ENCODE results near the gene RAB11FIP3.

RAB11FIP3 gene

DNA sequence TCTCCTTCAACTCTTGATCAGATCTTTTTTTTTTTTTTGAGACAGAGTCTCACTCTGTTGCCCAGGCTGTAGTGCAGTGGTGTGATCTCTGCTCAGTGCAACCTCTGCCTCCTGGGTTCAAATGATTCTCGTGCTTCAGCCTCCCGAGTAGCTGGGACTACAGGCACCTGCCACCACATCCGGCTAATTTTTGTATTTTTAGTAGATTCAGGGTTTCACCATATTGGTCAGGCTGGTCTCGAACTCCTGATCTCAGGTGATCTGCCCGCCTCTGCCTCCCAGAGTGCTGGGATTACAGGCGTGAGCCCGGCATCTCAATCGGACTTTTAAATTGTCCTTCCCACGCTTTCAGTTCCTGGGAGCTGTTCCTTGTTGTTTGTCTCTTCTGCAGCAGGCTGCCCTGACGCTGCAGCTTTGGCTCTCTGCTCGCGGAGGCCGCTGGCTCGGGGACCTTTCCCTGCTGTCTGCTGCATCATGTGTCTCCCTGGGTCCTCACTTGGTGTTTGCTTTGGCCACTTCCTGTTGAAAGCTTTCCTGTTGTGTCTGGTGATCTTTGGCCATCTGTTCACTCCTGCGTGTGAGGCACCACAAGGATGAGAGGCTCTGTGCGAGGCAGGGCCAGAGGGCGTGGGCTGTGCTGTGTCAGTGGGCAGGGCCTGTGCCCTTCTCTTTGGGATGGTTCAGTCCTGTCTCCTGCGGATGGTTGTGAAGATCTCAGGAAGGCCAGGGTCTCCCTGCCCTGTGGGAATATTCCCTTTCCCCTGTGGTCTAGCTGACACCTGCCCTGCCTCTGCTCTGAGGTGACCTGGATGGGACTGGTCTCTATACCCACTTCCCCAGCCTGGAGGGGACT, 83.7 kb downstream of the RAB11FIP3 start:
- DNase-seq (ENCODE audit: insufficient read length, low spot score) (no peak), FAIRE-seq (no peak)

DNA sequence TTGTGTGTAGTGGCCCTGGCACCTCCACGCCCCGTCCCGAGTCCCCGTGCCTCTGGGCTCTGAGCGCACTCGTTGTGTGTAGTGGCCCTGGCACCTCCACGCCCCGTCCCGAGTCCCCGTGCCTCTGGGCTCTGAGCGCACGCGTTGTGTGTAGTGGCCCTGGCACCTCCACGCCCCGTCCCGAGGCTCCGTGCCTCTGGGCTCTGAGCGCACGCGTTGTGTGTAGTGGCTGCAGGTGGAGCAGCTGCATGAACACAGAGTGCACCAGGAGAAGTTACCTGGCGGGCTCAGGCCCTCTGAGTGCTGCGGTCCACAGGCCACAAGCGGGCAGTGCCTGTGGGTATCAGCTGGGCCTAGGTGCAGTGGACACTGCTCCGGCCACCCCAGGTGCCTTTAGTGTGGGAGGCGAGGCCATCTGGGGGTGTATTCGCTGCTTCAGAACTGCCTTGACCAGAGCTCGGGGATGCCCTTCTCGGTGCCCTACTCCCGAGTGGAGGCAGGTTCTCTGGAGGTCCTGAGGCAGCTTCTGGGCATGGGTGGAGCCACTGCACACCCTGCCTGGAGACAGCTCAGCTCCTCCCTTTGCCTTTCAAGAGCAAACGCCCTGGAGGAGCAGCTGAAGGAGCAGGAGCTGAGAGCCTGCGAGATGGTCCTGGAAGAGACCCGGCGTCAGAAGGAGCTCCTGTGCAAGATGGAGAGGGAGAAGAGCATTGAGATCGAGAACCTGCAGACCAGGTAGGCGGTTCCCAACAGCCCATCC, 84.8 kb downstream of the RAB11FIP3 start:
- DNase-seq (ENCODE audit: insufficient read length, low spot score) = no peak
- no peak for FAIRE-seq

DNA sequence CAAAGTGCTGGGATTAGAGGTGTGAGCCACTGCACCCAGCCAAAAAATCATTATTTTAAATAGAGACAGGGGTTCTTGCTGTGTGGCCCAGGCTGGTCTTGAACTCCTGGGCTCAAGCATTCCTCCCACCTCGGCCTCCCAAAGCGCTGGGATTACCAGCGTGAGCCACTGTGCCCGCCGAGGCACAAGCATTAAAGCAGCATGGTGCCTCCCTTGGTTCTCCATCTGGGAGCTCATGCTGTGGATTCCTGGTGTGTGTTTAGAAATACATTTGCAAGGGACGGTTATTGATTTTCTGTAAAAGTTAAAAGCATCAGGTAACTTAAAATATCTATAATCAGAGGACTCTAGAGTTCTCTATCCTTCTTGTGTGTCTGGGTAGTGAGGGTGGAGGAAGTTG, 87.4 kb downstream of the RAB11FIP3 start:
- FAIRE-seq (no peak), DNase-seq (ENCODE audit: insufficient read length, low spot score) (no peak)

DNA sequence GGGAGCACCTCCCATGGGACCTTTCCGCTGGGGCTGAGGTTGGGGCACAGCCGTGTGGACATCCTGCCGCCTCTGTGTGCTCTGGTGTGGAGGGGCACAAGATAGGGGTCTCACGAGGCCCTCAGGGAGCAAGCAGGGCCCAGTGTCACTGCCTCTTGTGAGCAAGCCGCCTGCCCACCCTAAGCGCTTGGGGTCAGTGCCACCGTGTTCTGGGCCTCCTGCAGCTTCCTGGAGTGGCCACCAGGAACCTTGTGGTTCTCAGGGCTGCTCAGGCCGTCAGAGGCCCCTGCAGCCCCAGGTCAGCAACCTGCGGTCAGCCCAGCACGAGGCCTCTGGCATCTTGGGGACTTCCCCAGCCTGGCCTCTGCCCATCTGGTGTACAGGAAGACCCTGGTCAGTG, 88.5 kb downstream of the RAB11FIP3 start:
- no peak for DNase-seq (ENCODE audit: insufficient read length, low spot score)
- FAIRE-seq = no peak

DNA sequence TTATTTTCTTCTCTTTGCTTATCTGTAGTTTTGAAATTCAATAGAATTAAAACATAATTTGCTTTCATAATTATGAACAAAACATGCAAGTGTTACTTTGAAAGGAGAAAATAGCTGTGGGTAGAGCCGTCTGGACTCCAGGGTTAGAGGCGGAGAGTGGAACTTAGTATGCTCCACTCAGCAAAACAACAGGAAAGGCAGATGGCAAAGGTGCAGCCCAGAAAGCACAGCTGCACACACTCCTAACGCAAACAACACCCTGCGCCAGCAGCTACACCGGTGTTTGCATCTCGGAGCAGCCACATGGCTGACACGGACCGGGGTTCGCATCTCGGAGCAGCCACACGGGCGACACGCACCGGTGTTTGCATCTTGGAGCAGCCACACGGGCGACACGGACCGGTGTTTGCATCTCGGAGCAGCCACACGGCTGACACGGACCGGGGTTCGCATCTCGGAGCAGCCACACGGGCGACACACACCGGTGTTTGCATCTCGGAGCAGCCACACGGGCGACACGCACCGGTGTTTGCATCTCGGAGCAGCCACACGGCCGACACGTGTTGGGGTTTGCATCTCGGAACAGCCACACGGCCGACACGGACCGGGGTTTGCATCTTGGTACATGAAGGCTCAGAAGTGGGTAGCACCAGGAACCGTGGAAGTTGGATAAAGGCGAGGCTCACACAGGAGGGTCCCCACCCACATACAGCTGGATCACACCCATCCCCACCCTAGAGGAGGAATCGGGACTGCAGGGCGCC, 89.9 kb downstream of the RAB11FIP3 start:
- DNase-seq (ENCODE audit: insufficient read length, low spot score) = no peak
- peak; percentile 69 for FAIRE-seq

DNA sequence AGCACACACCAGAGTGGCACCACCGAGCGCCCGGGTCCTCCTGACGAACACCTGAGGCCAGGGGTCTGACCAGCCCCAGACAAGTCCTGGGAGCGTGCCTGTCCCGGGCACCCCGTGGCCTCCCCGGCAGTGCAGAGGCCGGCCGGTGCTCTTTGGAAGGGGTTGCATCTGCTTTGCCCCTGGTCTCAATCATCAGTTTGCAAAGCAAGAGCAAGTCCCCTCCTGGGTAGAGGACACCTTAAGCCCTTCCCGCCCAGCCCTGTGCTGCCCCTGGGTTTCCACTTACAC, 90.4 kb downstream of the RAB11FIP3 start:
- FAIRE-seq (no peak), DNase-seq (ENCODE audit: insufficient read length, low spot score) (no peak)

DNA sequence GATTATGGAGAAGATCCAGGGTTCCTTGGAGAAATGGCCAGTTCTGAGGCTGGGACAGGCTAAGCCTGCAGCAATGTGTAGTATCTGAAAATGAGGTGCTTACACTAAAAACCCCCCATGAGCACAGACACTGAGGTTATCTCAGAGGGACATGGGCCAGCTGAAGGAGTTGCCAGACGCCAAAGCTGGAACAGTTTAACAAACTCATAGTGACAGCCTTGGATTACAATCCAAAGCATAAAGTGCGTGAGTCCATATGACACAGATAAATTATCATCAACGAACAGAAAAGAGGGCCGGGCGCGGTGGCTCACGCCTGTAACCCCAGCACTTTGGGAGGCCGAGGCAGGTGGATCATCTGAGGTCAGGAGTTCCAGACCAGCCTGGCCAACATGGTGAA, 90.9 kb downstream of the RAB11FIP3 start:
- DNase-seq (ENCODE audit: insufficient read length, low spot score) (no peak), FAIRE-seq (no peak)

DNA sequence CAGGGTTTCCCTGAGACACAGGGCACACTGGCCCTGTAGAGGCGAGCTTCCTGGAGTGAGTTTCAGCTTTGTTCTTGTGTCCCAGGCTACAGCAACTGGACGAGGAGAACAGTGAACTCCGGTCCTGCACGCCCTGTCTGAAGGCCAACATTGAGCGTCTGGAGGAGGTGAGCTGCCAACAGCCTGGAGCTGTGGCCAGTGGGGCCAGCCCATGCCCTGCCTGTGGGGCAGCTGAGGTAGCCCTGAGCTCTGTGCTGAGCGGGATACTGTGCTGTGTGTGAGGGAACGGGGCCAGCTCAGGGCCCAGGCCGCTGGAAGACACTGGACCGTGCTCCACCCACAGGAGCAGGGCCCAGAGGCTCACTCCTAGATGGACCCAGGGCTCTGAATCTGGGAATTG, 93.4 kb downstream of the RAB11FIP3 start:
- FAIRE-seq (no peak), DNase-seq (ENCODE audit: insufficient read length, low spot score) (no peak)

DNA sequence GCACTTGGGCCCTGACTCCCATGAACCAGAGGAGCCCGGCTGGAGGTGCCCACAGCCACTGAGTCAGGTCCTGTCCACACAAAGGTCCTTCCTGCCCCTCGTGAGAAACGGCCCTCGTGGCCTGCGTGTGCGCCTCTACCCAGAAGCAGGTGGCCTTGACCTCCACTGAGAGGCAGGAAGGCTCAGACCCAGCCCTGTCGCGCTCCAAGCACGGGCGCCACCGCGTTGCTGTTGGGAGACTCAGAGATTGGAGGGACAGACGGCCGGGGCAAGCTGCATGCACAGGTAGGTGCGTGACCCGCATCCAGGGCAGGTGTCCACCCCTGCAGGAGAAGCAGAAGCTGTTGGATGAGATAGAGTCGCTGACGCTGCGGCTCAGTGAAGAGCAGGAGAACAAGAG, 94.0 kb downstream of the RAB11FIP3 start:
- no peak for FAIRE-seq
- DNase-seq (ENCODE audit: insufficient read length, low spot score) = no peak

DNA sequence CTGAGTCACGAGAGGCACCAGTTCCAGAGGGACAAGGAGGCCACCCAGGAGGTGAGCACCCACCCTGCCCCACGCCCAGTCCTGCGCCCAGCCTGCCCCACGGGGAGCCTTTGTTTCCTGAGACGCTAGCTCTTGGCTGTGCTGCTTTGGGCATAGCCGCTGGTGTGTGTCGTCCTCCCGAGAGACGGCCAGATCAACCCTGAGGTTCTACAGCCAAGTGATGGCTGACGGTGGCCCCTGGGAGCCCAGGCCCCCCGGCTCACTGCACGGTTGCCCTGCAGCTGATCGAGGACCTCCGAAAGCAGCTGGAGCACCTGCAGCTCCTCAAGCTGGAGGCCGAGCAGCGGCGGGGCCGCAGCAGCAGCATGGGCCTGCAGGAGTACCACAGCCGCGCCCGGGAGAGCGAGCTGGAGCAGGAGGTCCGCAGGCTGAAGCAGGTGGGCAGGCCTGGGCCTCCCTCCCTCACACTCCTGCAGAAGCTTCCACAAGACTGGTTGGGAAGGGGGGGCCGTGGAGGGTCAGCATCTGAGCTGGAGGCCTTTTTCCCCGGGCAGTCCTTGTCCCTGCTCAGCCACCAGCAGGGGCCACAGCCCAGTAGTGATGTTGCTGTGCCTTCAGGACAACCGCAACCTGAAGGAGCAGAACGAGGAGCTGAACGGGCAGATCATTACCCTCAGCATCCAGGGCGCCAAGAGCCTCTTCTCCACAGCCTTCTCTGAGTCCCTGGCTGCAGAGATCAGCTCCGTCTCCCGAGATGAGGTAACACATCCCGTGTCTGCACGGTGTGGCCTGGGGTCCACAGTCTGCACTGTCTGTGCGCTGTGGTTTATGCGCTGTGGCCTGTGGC, 94.6 kb downstream of the RAB11FIP3 start:
- FAIRE-seq = no peak
- no peak for DNase-seq (ENCODE audit: insufficient read length, low spot score)

DNA sequence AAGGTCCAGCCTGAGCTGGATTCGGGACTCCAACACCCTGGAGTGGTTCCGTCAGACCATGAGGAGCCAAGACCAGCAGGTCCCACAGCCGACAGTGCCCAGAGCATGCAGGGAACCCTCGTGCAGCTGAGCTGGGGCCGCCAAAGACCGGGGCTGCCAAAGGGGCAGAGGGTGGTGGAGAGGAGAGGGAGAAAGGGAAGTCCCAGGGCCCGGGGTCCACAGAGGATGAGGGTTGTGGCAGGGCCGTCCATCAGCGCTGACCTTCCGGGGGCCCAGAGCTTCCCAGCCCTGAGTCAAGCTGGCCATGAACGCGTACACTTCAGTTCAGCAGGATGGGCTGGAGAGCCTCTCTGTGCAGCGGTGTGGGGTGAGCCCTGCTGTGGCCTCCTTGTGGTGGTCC, 95.4 kb downstream of the RAB11FIP3 start:
- no peak for DNase-seq (ENCODE audit: insufficient read length, low spot score)
- no peak for FAIRE-seq

DNA sequence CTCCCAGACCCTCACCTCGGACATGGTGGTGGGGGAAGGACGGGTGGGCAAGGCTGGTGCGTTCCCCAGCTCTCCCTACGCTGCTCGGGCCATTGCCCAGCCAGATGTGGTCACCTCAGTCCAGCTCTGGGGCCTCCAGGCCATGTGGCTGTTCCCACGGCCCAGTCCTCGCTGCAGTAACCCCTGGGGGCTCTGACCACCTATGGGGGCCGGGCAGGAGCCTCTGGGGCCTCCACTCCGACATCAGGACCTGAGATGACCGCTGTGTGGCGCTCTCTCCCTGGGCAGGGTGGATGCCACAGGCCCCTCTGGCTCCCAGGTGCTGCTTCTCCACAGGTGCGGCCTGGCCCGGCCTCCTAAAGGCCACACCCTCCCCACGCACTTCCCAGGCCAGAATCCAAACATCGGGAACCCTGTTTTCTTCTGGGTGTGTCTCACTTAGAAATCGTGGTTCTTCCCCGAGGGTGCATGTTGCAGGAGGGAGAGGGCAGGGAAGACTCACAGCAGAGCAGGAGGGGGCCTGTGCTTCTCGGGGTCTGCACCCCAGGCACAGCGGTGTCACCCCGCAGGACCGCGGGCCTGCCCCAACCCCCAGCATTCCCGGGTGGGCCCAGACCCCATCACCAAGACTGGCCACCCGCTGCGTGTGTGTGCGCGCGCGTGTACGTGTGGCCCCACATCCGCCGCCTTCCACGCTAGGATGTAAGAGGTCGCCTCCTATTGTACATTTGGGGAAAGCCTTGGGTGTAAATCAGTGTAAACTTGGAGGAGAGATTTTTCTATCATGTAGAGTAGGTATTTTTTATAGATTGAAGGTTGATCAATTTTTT, 96.1 kb downstream of the RAB11FIP3 start:
- FAIRE-seq (no peak), DNase-seq (ENCODE audit: insufficient read length, low spot score) (no peak)

DNA sequence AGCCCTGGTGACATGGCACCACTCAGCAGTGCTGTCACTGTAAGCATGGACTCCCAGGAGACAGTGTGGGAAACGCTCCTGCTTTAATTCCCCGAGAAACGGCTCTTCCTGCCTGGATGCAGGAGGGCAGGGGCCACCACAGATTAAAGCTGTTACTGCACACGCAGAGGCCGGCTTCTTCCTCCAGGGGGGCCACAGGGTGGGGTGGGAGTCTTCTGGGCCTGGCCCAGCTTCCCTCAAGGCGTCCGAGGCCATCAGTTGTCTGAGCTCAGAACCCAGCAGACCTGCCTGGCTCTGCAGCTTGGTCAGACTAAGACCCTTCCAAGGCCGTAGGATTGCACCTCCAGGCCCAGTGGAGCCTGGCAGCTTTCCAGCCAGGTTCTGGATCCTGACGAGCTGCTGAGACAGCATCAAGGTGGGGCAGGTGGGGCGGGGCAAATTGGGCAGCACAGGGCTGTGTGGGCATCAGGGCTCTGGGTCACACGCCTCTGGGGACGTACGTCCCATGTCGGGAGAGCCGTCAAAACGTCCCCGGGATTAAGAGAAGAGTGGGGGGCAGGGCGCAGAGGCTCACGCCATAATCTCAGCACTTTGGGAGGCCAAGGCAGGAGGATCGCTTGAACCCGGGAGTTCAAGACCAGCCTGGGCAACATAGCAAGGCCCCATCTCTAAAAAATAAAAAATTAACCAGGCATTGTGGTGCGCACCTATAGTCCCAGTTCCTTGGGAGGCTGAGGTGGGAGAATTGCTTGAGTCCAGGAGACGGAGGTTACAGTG, 97.1 kb downstream of the RAB11FIP3 start:
- FAIRE-seq = no peak
- DNase-seq (ENCODE audit: insufficient read length, low spot score) = no peak

DNA sequence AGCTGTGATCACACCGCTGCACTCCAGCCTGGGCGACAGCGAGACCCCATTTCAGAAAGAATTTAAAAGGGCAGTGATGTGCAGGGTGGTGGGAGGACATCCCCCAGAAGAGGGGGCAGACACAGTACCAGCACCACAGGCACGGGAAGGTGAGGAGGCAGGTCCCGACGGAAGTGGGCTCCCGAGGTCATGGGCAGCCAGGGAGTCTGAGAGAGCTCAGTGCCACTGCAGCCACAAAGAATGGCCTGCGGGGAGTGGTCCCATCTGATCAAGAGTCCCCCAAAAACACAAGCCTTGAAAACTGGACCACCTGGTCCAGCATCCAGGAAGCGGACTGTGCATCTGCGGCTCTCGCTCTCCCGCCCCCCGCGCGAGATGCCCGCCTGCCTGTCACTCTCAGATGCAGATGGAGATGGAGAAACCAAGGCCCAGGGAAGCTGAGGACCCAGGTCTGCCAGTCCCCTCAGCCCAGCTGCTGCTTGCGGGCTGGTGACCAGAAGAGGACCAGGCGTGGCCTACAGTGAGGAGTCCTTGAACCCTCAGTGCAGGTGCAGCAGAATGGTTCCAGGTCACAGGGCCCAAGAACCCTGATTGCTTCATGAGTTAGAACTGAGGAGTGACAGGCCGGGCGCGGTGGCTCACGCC, 97.8 kb downstream of the RAB11FIP3 start:
- no peak for FAIRE-seq

DNA sequence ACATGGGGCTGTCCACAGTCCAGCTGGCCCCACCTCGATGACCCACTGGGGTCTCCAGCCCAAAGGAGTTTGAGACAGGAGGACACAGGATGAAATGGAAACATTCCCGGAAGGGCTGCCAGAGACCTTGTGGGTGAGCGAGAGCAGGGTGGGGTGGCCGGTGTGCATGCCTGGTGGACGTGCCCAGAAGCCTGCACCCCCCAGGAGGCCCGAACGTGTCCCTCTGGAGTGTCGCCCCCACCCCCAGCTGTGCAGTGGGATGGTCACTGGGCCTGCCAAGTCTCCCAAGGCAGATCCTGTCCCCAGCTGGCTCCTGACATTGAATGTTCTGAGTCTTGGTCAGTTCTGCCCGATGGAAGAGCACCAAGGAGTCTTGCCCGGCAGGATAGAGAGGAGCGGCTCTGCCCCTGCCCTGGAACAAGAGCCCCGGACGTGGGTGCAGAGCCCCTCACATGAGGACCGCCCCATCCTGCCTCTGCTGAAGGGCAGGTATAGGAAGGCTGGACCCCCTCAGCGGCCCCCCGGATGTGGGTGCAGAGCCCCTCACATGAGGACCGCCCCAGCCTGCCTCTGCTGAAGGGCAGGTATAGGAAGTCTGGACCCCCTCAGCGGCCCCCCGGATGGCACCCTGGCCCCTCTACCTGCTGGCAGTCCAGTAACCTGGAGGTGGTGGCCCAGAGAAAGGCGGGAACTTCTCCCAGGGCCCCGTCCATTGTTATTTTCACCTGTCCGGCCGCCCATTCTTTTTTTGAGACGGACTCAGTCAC, 99.0 kb downstream of the RAB11FIP3 start:
- no peak for FAIRE-seq
- DNase-seq (ENCODE audit: insufficient read length, low spot score) = no peak

More for the DNA sequence above, 97.8 kb downstream of the RAB11FIP3 start:
- no peak for DNase-seq (ENCODE audit: insufficient read length, low spot score)

DNA sequence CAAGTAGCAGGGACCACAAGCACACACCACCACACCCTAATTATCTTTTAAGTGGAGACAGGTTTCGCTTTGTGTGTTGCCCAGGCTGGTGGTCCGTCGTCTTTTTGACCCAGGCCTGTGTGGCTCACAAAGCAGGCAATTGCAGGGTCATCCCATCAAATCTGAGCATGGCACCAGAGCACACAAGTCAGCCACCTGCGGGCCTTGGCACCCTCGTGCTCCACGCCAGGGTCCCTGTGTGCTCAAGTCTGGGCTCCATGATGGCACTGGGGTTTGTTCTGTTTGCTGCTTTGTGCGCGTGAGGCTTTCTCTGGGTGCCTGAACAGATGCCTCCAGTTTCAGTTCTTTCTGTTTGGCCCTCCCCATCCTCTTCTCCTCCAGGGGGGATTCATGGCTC, 99.7 kb downstream of the RAB11FIP3 start:
- DNase-seq (ENCODE audit: insufficient read length, low spot score) (no peak), FAIRE-seq (no peak)

DNA sequence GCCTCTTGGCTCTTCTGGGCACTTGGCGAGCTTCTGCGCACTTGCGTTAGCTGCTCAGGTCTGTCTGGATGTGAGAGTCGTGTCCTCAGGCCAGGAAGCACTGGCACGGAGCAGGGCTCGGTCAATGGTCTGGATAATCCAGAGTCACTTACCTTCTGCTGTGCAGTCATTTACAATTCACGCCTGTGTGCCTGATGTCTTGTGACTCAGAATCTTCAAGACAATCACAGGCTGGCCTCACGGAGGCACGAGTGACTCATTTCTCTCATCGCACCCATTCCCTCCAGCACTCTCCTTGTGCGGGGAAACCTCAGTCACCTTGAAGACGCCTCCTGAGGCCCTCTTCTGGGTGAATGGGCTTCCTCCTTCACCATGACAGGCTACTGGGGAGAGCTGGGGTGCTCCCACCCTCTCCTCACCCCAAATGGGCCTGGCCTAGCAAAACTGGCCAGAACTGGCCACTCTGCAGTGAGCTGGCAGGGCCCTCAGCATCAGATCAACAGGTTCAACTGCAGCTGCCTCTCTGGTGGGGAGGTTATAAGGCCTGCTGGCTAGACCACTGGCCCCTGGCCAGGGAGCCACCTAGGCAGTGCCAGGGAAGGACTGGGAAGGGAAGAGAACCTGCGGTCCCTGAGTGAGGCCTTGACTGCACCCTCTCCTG, 100.2 kb downstream of the RAB11FIP3 start:
- FAIRE-seq = peak; percentile 55
- peak; percentile 68 for DNase-seq (ENCODE audit: insufficient read length, low spot score)
